Cardiac muscle cell (in vitro differentiated cells and primary cell): ENCODE data around the gene RSBN1L. TPM values are rescaled to one million over a fixed set of nuclear protein-coding genes. Genes with fewer than 3 reads are reported as not detected.

ENCODE experiments used
- DNase-seq, 2 donors: peaks; one replicate each; pipeline versions ENCODE4 v3.0.0 to v3.0.0-alpha.2; 2010 to 2017; ENCODE audit warnings: low read depth in 1 of 2, low spot score in 1 of 2
- H3K27ac ChIP-seq: fragments of 200-600 bp; sonication (generic); 2 replicates; pipeline ENCODE4 v1.5.1; 2016
- H3K27me3 ChIP-seq: fragments of 200-600 bp; sonication (generic); 2 replicates; pipeline ENCODE4 v1.6.0; 2016; ENCODE audit warnings: control low read depth
- H3K36me3 ChIP-seq: fragments of 200-600 bp; sonication (generic); 2 replicates; pipeline ENCODE4 v1.5.1; 2016; ENCODE audit warnings: control low read depth
- H3K4me1 ChIP-seq: fragments of 200-600 bp; sonication (generic); 2 replicates; pipeline ENCODE4 v1.8.1; 2017; ENCODE audit warnings: low read depth, mild to moderate bottlenecking, mixed run types
- H3K4me3 ChIP-seq: fragments of 200-600 bp; sonication (generic); 2 replicates; pipeline ENCODE4 v1.5.1; 2016; ENCODE audit warnings: mild to moderate bottlenecking
- H3K9me3 ChIP-seq: fragments of 200-600 bp; sonication (generic); 2 replicates; pipeline ENCODE4 v1.5.1; 2017; ENCODE audit warnings: low read depth, mild to moderate bottlenecking, control low read depth
- polyA plus RNA-seq: library from polyadenylated mRNA; unstranded; fragments of >200 nt; fragmentation: Nextera tagmentation; extraction: Ambion mirVana; gene quantifications from 2 replicates; pipeline ENCODE4 v1.2.1, GENCODE V29; 2016
- total RNA-seq: library from RNA; depleted of rRNA; stranded (reverse); fragments of >200 nt; gene quantifications from 2 replicates; pipeline ENCODE4 v1.2.3, GENCODE V29; 2016
- TF ChIP-seq, protein P1 (sequence below): IDR thresholded peaks from 2 replicates; pipeline ENCODE4 v1.5.1; 2012; ENCODE audit warnings: low read depth, mild to moderate bottlenecking, low read length

RSBN1L gene
- total and polyA plus RNA-seq, 2 experiments from 2014 or later: 6.6 to 13.6 TPM

- Histone ChIP-seq H3K27me3 (no peaks in the 10 kb centered on the region), H3K4me3 (no peak overlapping the region), H3K27ac (no peak overlapping the region), H3K4me1 (no peaks in the 10 kb centered on the region), H3K9me3 (no peaks in the 10 kb centered on the region), H3K36me3 (peaks cover 9% of the 10 kb centered on the region)
- TF ChIP-seq, protein P1, sequence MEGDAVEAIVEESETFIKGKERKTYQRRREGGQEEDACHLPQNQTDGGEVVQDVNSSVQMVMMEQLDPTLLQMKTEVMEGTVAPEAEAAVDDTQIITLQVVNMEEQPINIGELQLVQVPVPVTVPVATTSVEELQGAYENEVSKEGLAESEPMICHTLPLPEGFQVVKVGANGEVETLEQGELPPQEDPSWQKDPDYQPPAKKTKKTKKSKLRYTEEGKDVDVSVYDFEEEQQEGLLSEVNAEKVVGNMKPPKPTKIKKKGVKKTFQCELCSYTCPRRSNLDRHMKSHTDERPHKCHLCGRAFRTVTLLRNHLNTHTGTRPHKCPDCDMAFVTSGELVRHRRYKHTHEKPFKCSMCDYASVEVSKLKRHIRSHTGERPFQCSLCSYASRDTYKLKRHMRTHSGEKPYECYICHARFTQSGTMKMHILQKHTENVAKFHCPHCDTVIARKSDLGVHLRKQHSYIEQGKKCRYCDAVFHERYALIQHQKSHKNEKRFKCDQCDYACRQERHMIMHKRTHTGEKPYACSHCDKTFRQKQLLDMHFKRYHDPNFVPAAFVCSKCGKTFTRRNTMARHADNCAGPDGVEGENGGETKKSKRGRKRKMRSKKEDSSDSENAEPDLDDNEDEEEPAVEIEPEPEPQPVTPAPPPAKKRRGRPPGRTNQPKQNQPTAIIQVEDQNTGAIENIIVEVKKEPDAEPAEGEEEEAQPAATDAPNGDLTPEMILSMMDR: no peak
- peak in 1 of 2 donors; percentile 56 for DNase-seq
These were observed 69.9 kb downstream of the RSBN1L start for GRCh38 chr7:77765906-77766800.

GRCh38 chr7:77766801-77767605 is 70.7 kb downstream of the RSBN1L start:
- no peak for DNase-seq
- H3K27me3 ChIP-seq: no peaks in the 10 kb centered on the region
- H3K36me3 ChIP-seq: peaks cover 9% of the 10 kb centered on the region
- no peak overlapping the region for H3K27ac ChIP-seq
- no peaks in the 10 kb centered on the region for H3K4me1 ChIP-seq
- no peak overlapping the region for H3K4me3 ChIP-seq
- H3K9me3 ChIP-seq: no peaks in the 10 kb centered on the region
- TF ChIP-seq, protein P1: no peak

GRCh38 chr7:77770316-77770715 is 74.1 kb downstream of the RSBN1L start:
- Histone ChIP-seq H3K4me3 (no peak overlapping the region), H3K27me3 (no peaks in the 10 kb centered on the region), H3K4me1 (no peaks in the 10 kb centered on the region), H3K9me3 (no peaks in the 10 kb centered on the region), H3K36me3 (peaks cover 27% of the 10 kb centered on the region), H3K27ac (no peak overlapping the region)
- DNase-seq: no peak
- TF ChIP-seq, protein P1: no peak

DNA sequence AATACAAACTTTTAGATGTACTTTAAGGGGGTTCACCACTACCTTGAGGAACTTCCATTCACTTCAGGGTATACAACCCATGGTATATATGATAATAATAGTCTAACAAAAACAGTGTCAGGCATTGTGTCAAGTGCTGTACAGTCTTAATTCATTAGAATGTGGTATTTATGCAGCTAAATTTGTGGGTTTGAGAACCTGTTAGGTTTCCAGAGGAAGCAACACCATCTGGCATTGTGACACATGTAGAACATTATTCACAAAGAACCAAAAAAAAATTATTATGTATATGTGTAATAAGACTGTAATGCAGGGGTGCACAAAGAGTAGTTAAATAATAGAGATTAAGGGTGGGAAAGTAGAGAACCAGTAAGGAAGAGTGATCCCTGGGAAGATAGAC is 75.6 kb downstream of the RSBN1L start:
- no peak for DNase-seq
- Histone ChIP-seq H3K4me1 (no peaks in the 10 kb centered on the region), H3K4me3 (no peak overlapping the region), H3K27ac (no peak overlapping the region), H3K9me3 (no peaks in the 10 kb centered on the region), H3K36me3 (peaks cover 32% of the 10 kb centered on the region), H3K27me3 (no peaks in the 10 kb centered on the region)
- TF ChIP-seq, protein P1: no peak

DNA sequence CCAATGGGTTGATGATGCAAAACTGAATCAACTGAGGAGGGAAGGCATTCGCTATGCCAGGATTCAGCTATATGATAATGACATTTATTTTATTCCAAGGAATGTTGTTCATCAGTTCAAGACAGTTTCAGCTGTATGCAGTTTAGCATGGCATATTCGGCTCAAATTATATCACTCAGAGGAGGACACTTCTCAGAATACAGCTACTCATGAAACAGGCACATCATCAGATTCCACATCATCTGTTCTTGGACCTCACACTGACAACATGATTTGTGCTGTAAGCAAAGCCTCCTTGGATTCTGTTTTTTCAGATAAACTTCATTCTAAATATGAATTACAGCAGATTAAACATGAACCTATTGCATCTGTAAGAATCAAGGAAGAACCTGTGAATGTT is 82.3 kb downstream of the RSBN1L start:
- Histone ChIP-seq H3K4me3 (no peak overlapping the region), H3K4me1 (peaks cover 9% of the 10 kb centered on the region), H3K27me3 (no peaks in the 10 kb centered on the region), H3K9me3 (no peaks in the 10 kb centered on the region), H3K36me3 (peaks cover 31% of the 10 kb centered on the region), H3K27ac (no peak overlapping the region)
- TF ChIP-seq, protein P1: no peak
- DNase-seq: no peak
